Astrocyte (in vitro differentiated cells and primary cell): ENCODE measurements around the gene NAV3.

Experiments
- CTCF ChIP-seq: IDR thresholded peaks from 2 replicates; pipeline ENCODE4 v1.5.1; 2011; ENCODE audit warnings: low read depth, mild to moderate bottlenecking, inconsistent platforms, low read length, moderate library complexity; ENCODE audit not compliant: insufficient read depth
- EZH2 ChIP-seq: IDR thresholded peaks from 2 replicates; pipeline ENCODE4 v1.6.1; 2012; ENCODE audit warnings: mild to moderate bottlenecking, low read length, inconsistent platforms; ENCODE audit not compliant: insufficient read depth

- TF ChIP-seq CTCF: no peak
- no peak for TF ChIP-seq EZH2
These were observed 290.3 kb downstream of the NAV3 start for GRCh38 chr12:78120866-78121560.
